Measurements from ENCODE around the gene GON4L. TPM values are rescaled to one million over a fixed set of nuclear protein-coding genes. Genes with fewer than 3 reads are reported as not detected.

Gene GON4L
- total and polyA plus RNA-seq, 3 experiments from 2014 or later, result 42.9 to 60.8 (median 53.3) TPM

GRCh38 chr1:155871390-155871789, 14.4 kb upstream of the GON4L start:
- POLR2A ChIA-PET, result no interaction called here
- Histone ChIP-seq H3K9me3 (ENCODE audit: low read length) (no peaks in the 10 kb centered on the region), H3K36me3 (ENCODE audit: insufficient read depth, low read length) (no peaks in the 10 kb centered on the region), H3K27me3 (ENCODE audit: insufficient read depth, low read length, poor library complexity, severe bottlenecking) (no peaks in the 10 kb centered on the region), H3K4me1 (ENCODE audit: insufficient read depth, low read length) (no peaks in the 10 kb centered on the region), H3K4me3 (ENCODE audit: low read length) (no peak overlapping the region), H3K27ac (ENCODE audit: low read depth, low read length) (no peak overlapping the region)
- peak overlapping the region in 1 of 8 donors; percentile 23 for H3K27ac Mint-ChIP-seq
- no peak for DNase-seq
- peaks cover 0 to 4% (median 0%) of the 10 kb centered on the region in 3 donors for H3K4me1 Mint-ChIP-seq
- CTCF ChIA-PET, result no interaction called here
- no peaks in the 10 kb centered on the region for H3K27me3 Mint-ChIP-seq
- peaks cover 4 to 51% (median 16%) of the 10 kb centered on the region in 3 donors for H3K36me3 Mint-ChIP-seq
- H3K9me3 Mint-ChIP-seq, result no peaks in the 10 kb centered on the region
- H3K4me3 Mint-ChIP-seq, result no peak overlapping the region

GRCh38 chr1:155867766-155868165, 10.8 kb upstream of the GON4L start:
- CTCF ChIA-PET, result interaction anchor here (1.4 kb wide), 1 partner anchor 17 kb away, joined by 3 read pairs; no protein-coding TSS in a partner anchor
- no peak for DNase-seq
- no peaks in the 10 kb centered on the region for H3K27me3 Mint-ChIP-seq

GRCh38 chr1:155864393-155864792, 7.4 kb upstream of the GON4L start:
- ChIA-PET POLR2A (no interaction called here), CTCF (no interaction called here)
- H3K36me3 Mint-ChIP-seq, result peaks cover under 1 to 20% (median 7%) of the 10 kb centered on the region in 3 donors
- no peak overlapping the region for H3K27ac Mint-ChIP-seq
- peaks cover 13 to 22% (median 20%) of the 10 kb centered on the region in 3 donors for H3K4me1 Mint-ChIP-seq
- no peak overlapping the region for H3K27ac ChIP-seq (ENCODE audit: low read depth, low read length)
- H3K27me3 ChIP-seq (ENCODE audit: insufficient read depth, low read length, poor library complexity, severe bottlenecking), result no peaks in the 10 kb centered on the region
- peak overlapping the region in 1 of 7 donors; percentile 7 for H3K4me3 Mint-ChIP-seq
- no peaks in the 10 kb centered on the region for H3K9me3 ChIP-seq (ENCODE audit: low read length)
- DNase-seq, result no peak
- H3K9me3 Mint-ChIP-seq, result no peaks in the 10 kb centered on the region
- no peaks in the 10 kb centered on the region for H3K27me3 Mint-ChIP-seq
- peaks cover 13% of the 10 kb centered on the region for H3K4me1 ChIP-seq (ENCODE audit: insufficient read depth, low read length)
- no peak overlapping the region for H3K4me3 ChIP-seq (ENCODE audit: low read length)
- H3K36me3 ChIP-seq (ENCODE audit: insufficient read depth, low read length), result no peaks in the 10 kb centered on the region

More at GRCh38 chr1:155867766-155868165, 10.8 kb upstream of the GON4L start:
- Histone ChIP-seq H3K27ac (ENCODE audit: low read depth, low read length) (no peak overlapping the region), H3K4me3 (ENCODE audit: low read length) (no peak overlapping the region), H3K27me3 (ENCODE audit: insufficient read depth, low read length, poor library complexity, severe bottlenecking) (no peaks in the 10 kb centered on the region), H3K9me3 (ENCODE audit: low read length) (no peaks in the 10 kb centered on the region), H3K36me3 (ENCODE audit: insufficient read depth, low read length) (no peaks in the 10 kb centered on the region), H3K4me1 (ENCODE audit: insufficient read depth, low read length) (no peaks in the 10 kb centered on the region)
- Mint-ChIP-seq H3K9me3 (no peaks in the 10 kb centered on the region), H3K4me1 (peaks cover 0 to 4% (median 0%) of the 10 kb centered on the region in 3 donors), H3K27ac (no peak overlapping the region), H3K36me3 (peaks cover 4 to 42% (median 14%) of the 10 kb centered on the region in 3 donors), H3K4me3 (no peak overlapping the region)
- POLR2A ChIA-PET, result no interaction called here

- H3K4me1 Mint-ChIP-seq, result peaks cover 31 to 41% (median 34%) of the 10 kb centered on the region in 3 donors
- peaks cover 33% of the 10 kb centered on the region for H3K4me1 ChIP-seq (ENCODE audit: insufficient read depth, low read length)
- peaks cover 0 to 8% (median 3%) of the 10 kb centered on the region in 3 donors for H3K36me3 Mint-ChIP-seq
- H3K27me3 Mint-ChIP-seq, result no peaks in the 10 kb centered on the region
- H3K27ac Mint-ChIP-seq, result peak overlapping the region in 5 of 8 donors; percentile 22 to 89 (median 37)
- H3K4me3 Mint-ChIP-seq, result peak overlapping the region in 2 of 7 donors; percentile 8 to 10
- no peaks in the 10 kb centered on the region for H3K36me3 ChIP-seq (ENCODE audit: insufficient read depth, low read length)
- no peak for DNase-seq
- H3K9me3 ChIP-seq (ENCODE audit: low read length), result no peaks in the 10 kb centered on the region
- no peaks in the 10 kb centered on the region for H3K27me3 ChIP-seq (ENCODE audit: insufficient read depth, low read length, poor library complexity, severe bottlenecking)
- CTCF ChIA-PET, result interaction anchor here (0.8 to 1.4 kb wide), 4 partner anchors 11 to 269 kb away, joined by 3 read pairs; no protein-coding TSS in a partner anchor
- no peak overlapping the region for H3K27ac ChIP-seq (ENCODE audit: low read depth, low read length)
- H3K4me3 ChIP-seq (ENCODE audit: low read length), result no peak overlapping the region
- POLR2A ChIA-PET, result no interaction called here
- H3K9me3 Mint-ChIP-seq, result no peaks in the 10 kb centered on the region
Observed at GRCh38 chr1:155861896-155862295, 4.9 kb upstream of the GON4L start.

- Mint-ChIP-seq H3K4me3 (peak overlapping the region; percentile 52 to 96 (median 88)), H3K27ac (peak overlapping the region; percentile 89 to 98 (median 96)), H3K9me3 (no peaks in the 10 kb centered on the region), H3K27me3 (no peaks in the 10 kb centered on the region), H3K36me3 (peaks cover 0 to 11% (median 2%) of the 10 kb centered on the region in 3 donors), H3K4me1 (peaks cover 36 to 49% (median 43%) of the 10 kb centered on the region in 3 donors)
- Histone ChIP-seq H3K27ac (ENCODE audit: low read depth, low read length) (peak overlapping the region; percentile 83), H3K4me3 (ENCODE audit: low read length) (no peak overlapping the region), H3K9me3 (ENCODE audit: low read length) (no peaks in the 10 kb centered on the region), H3K36me3 (ENCODE audit: insufficient read depth, low read length) (no peaks in the 10 kb centered on the region), H3K4me1 (ENCODE audit: insufficient read depth, low read length) (peaks cover 39% of the 10 kb centered on the region), H3K27me3 (ENCODE audit: insufficient read depth, low read length, poor library complexity, severe bottlenecking) (no peaks in the 10 kb centered on the region)
- no peak for DNase-seq
- POLR2A ChIA-PET, result interaction anchor here (1.0 kb wide), 1 partner anchor 50 kb away, joined by 3 read pairs; no protein-coding TSS in a partner anchor
- CTCF ChIA-PET, result interaction anchor here (1.2 to 1.5 kb wide), 3 partner anchors 8 to 124 kb away, joined by 3 to 4 read pairs (median 3); no protein-coding TSS in a partner anchor
Observed at GRCh38 chr1:155860970-155861510, 4.0 kb upstream of the GON4L start.

GRCh38 chr1:155859881-155860871, 3.2 kb upstream of the GON4L start:
- peak; percentile 29 to 85 (median 64) for DNase-seq
- CTCF ChIA-PET, result interaction anchor here (0.9 to 1.5 kb wide), 4 partner anchors 9 to 125 kb away, joined by 3 to 4 read pairs (median 3); partner anchors contain the start of gene ARHGEF2
- H3K27ac ChIP-seq (ENCODE audit: low read depth, low read length), result peak overlapping the region; percentile 83
- Mint-ChIP-seq H3K4me1 (peaks cover 38 to 57% (median 47%) of the 10 kb centered on the region in 3 donors), H3K4me3 (peak overlapping the region; percentile 86 to 96 (median 93)), H3K27me3 (no peaks in the 10 kb centered on the region), H3K9me3 (no peaks in the 10 kb centered on the region), H3K27ac (peak overlapping the region; percentile 89 to 98 (median 96)), H3K36me3 (peaks cover 0 to 14% (median 2%) of the 10 kb centered on the region in 3 donors)
- no peaks in the 10 kb centered on the region for H3K27me3 ChIP-seq (ENCODE audit: insufficient read depth, low read length, poor library complexity, severe bottlenecking)
- no peaks in the 10 kb centered on the region for H3K9me3 ChIP-seq (ENCODE audit: low read length)
- peaks cover 41% of the 10 kb centered on the region for H3K4me1 ChIP-seq (ENCODE audit: insufficient read depth, low read length)
- POLR2A ChIA-PET, result interaction anchor here (0.5 to 1.5 kb wide), 4 partner anchors 50 to 503 kb away, joined by 3 to 6 read pairs (median 3); partner anchors contain the start of gene ARHGEF2
- peak overlapping the region; percentile 27 for H3K4me3 ChIP-seq (ENCODE audit: low read length)
- peaks cover 3% of the 10 kb centered on the region for H3K36me3 ChIP-seq (ENCODE audit: insufficient read depth, low read length)

- no peaks in the 10 kb centered on the region for H3K27me3 Mint-ChIP-seq
- H3K36me3 ChIP-seq (ENCODE audit: insufficient read depth, low read length), result peaks cover 11% of the 10 kb centered on the region
- no peaks in the 10 kb centered on the region for H3K9me3 Mint-ChIP-seq
- H3K9me3 ChIP-seq (ENCODE audit: low read length), result no peaks in the 10 kb centered on the region
- peak within 1 kb of the TSS; percentile 77 for H3K4me3 ChIP-seq (ENCODE audit: low read length)
- POLR2A ChIA-PET, result interaction anchor here (0.5 to 1.5 kb wide), 5 partner anchors 17 to 504 kb away, joined by 3 to 6 read pairs (median 3); partner anchors contain the start of gene ARHGEF2
- H3K27ac ChIP-seq (ENCODE audit: low read depth, low read length), result peak within 1 kb of the TSS; percentile 83
- peak within 1 kb of the TSS; percentile 89 to 98 (median 96) for H3K27ac Mint-ChIP-seq
- H3K4me1 Mint-ChIP-seq, result peaks cover 39 to 60% (median 51%) of the 10 kb centered on the region in 3 donors
- peak within 1 kb of the TSS; percentile 86 to 99 (median 96) for H3K4me3 Mint-ChIP-seq
- CTCF ChIA-PET, result interaction anchor here (0.9 to 1.5 kb wide), 3 partner anchors 9 to 119 kb away, joined by 3 to 4 read pairs (median 3); partner anchors contain the start of gene ARHGEF2
- H3K27me3 ChIP-seq (ENCODE audit: insufficient read depth, low read length, poor library complexity, severe bottlenecking), result no peaks in the 10 kb centered on the region
- peak; percentile 89 to 94 (median 91) for DNase-seq
- peaks cover 0 to 20% (median 4%) of the 10 kb centered on the region in 3 donors for H3K36me3 Mint-ChIP-seq
- peaks cover 41% of the 10 kb centered on the region for H3K4me1 ChIP-seq (ENCODE audit: insufficient read depth, low read length)
Observed at GRCh38 chr1:155859234-155859829, 2.3 kb upstream of the GON4L start, which contains the start of gene SYT11. TSS of gene SYT11 (plus strand) at chr1:155859567. CDS start at chr1:155859762, 195 bp downstream.
